Measurements from ENCODE around the gene ARTN. TPM values are rescaled to one million over a fixed set of nuclear protein-coding genes. Genes with fewer than 3 reads are reported as not detected.

ARTN gene
- total RNA-seq, 2 experiments from 2014 or later = 0.26 to 0.48 TPM

- no peaks in the 10 kb centered on the region for H3K9me3 Mint-ChIP-seq (ENCODE audit: low read depth)
- peak; percentile 31 for ATAC-seq
- ChIA-PET POLR2A (no interaction called here), CTCF (no interaction called here)
- peaks cover 5% of the 10 kb centered on the region for H3K27me3 Mint-ChIP-seq
- peak overlapping the region; percentile 76 for H3K27ac Mint-ChIP-seq
- peak overlapping the region; percentile 84 for H3K4me3 Mint-ChIP-seq
- peaks cover 36% of the 10 kb centered on the region for H3K4me1 Mint-ChIP-seq
- peak; percentile 52 for DNase-seq
- peaks cover 42% of the 10 kb centered on the region for H3K36me3 Mint-ChIP-seq (ENCODE audit: low read depth)
- intact Hi-C loops (cut with DNase I, micrococcal nuclease) = loop anchor here in 1 of 2 experiments (1.0 to 5.0 kb wide), 4 partner anchors 51 to 527 kb away; partner anchors contain the start of genes DMAP1, HYI and ST3GAL3
Measured at GRCh38 chr1:43979528-43980254, 46.1 kb downstream of the ARTN start.

- no peak for DNase-seq
- intact Hi-C loops (cut with DNase I, micrococcal nuclease) = no loop called here
- H3K27ac Mint-ChIP-seq = peak overlapping the region; percentile 20
- no peak for ATAC-seq
- H3K27me3 Mint-ChIP-seq = peaks cover 5% of the 10 kb centered on the region
- CTCF ChIA-PET = no interaction called here
- peaks cover 36% of the 10 kb centered on the region for H3K4me1 Mint-ChIP-seq
- H3K9me3 Mint-ChIP-seq (ENCODE audit: low read depth) = no peaks in the 10 kb centered on the region
- H3K4me3 Mint-ChIP-seq = peak overlapping the region; percentile 84
- POLR2A ChIA-PET = no interaction called here
- peaks cover 43% of the 10 kb centered on the region for H3K36me3 Mint-ChIP-seq (ENCODE audit: low read depth)
Measured at GRCh38 chr1:43980255-43981134, 46.9 kb downstream of the ARTN start.

GRCh38 chr1:43981135-43981491 lies 47.5 kb downstream of the ARTN start:
- H3K4me3 Mint-ChIP-seq = no peak overlapping the region
- H3K27me3 Mint-ChIP-seq = peaks cover 5% of the 10 kb centered on the region
- H3K27ac Mint-ChIP-seq = no peak overlapping the region
- DNase-seq (no peak), ATAC-seq (no peak)
- peaks cover 47% of the 10 kb centered on the region for H3K36me3 Mint-ChIP-seq (ENCODE audit: low read depth)
- intact Hi-C loops (cut with DNase I, micrococcal nuclease) = no loop called here
- CTCF ChIA-PET = no interaction called here
- POLR2A ChIA-PET = no interaction called here
- peaks cover 31% of the 10 kb centered on the region for H3K4me1 Mint-ChIP-seq
- H3K9me3 Mint-ChIP-seq (ENCODE audit: low read depth) = no peaks in the 10 kb centered on the region

- POLR2A ChIA-PET = no interaction called here
- ATAC-seq (no peak), DNase-seq (no peak)
- CTCF ChIA-PET = no interaction called here
- Mint-ChIP-seq H3K9me3 (ENCODE audit: low read depth) (no peaks in the 10 kb centered on the region), H3K27me3 (peaks cover 5% of the 10 kb centered on the region), H3K36me3 (ENCODE audit: low read depth) (peaks cover 42% of the 10 kb centered on the region), H3K4me3 (no peak overlapping the region), H3K27ac (no peak overlapping the region), H3K4me1 (peaks cover 26% of the 10 kb centered on the region)
- intact Hi-C loops (cut with DNase I, micrococcal nuclease) = no loop called here
Measured at GRCh38 chr1:43981636-43982035, 48.0 kb downstream of the ARTN start.

- DNase-seq (no peak), ATAC-seq (no peak)
- H3K27me3 Mint-ChIP-seq = peaks cover 5% of the 10 kb centered on the region
- intact Hi-C loops (cut with DNase I, micrococcal nuclease) = no loop called here
- peaks cover 20% of the 10 kb centered on the region for H3K4me1 Mint-ChIP-seq
- H3K9me3 Mint-ChIP-seq (ENCODE audit: low read depth) = no peaks in the 10 kb centered on the region
- ChIA-PET POLR2A (no interaction called here), CTCF (no interaction called here)
- H3K4me3 Mint-ChIP-seq = no peak overlapping the region
- H3K36me3 Mint-ChIP-seq (ENCODE audit: low read depth) = peaks cover 36% of the 10 kb centered on the region
- no peak overlapping the region for H3K27ac Mint-ChIP-seq
Measured at GRCh38 chr1:43982241-43982640, 48.6 kb downstream of the ARTN start.

- Mint-ChIP-seq H3K4me1 (peaks cover 15% of the 10 kb centered on the region), H3K27me3 (peaks cover 5% of the 10 kb centered on the region), H3K4me3 (no peak overlapping the region), H3K27ac (no peak overlapping the region), H3K9me3 (ENCODE audit: low read depth) (no peaks in the 10 kb centered on the region), H3K36me3 (ENCODE audit: low read depth) (peaks cover 30% of the 10 kb centered on the region)
- ATAC-seq (no peak), DNase-seq (no peak)
- ChIA-PET POLR2A (no interaction called here), CTCF (no interaction called here)
- intact Hi-C loops (cut with DNase I, micrococcal nuclease) = no loop called here
Measured at GRCh38 chr1:43982808-43983207, 49.2 kb downstream of the ARTN start.

GRCh38 chr1:43983253-43983899 lies 49.8 kb downstream of the ARTN start:
- ATAC-seq (no peak), DNase-seq (no peak)
- Mint-ChIP-seq H3K4me3 (no peak overlapping the region), H3K36me3 (ENCODE audit: low read depth) (peaks cover 24% of the 10 kb centered on the region), H3K4me1 (peaks cover 10% of the 10 kb centered on the region), H3K9me3 (ENCODE audit: low read depth) (no peaks in the 10 kb centered on the region), H3K27ac (no peak overlapping the region), H3K27me3 (peaks cover 5% of the 10 kb centered on the region)
- POLR2A ChIA-PET = no interaction called here
- CTCF ChIA-PET = interaction anchor here (0.5 kb wide), 1 partner anchor 182 kb away, joined by 4 read pairs; no protein-coding TSS in a partner anchor
- intact Hi-C loops (cut with DNase I, micrococcal nuclease) = no loop called here

- POLR2A ChIA-PET = no interaction called here
- CTCF ChIA-PET = interaction anchor here (0.7 kb wide), 1 partner anchor 1609 kb away, joined by 3 read pairs; no protein-coding TSS in a partner anchor
- intact Hi-C loops (cut with DNase I, micrococcal nuclease) = no loop called here
- no peak overlapping the region for H3K4me3 Mint-ChIP-seq
- no peak overlapping the region for H3K27ac Mint-ChIP-seq
- H3K9me3 Mint-ChIP-seq (ENCODE audit: low read depth) = no peaks in the 10 kb centered on the region
- DNase-seq (no peak), ATAC-seq (no peak)
- peaks cover 4% of the 10 kb centered on the region for H3K27me3 Mint-ChIP-seq
- peaks cover 6% of the 10 kb centered on the region for H3K4me1 Mint-ChIP-seq
- H3K36me3 Mint-ChIP-seq (ENCODE audit: low read depth) = peaks cover 18% of the 10 kb centered on the region
Measured at GRCh38 chr1:43984855-43985254, 51.3 kb downstream of the ARTN start.

GRCh38 chr1:43985984-43986595 lies 52.5 kb downstream of the ARTN start:
- peaks cover 3% of the 10 kb centered on the region for H3K4me1 Mint-ChIP-seq
- H3K4me3 Mint-ChIP-seq = no peak overlapping the region
- DNase-seq (no peak), ATAC-seq (no peak)
- intact Hi-C loops (cut with DNase I, micrococcal nuclease) = no loop called here
- POLR2A ChIA-PET = no interaction called here
- CTCF ChIA-PET = no interaction called here
- no peaks in the 10 kb centered on the region for H3K9me3 Mint-ChIP-seq (ENCODE audit: low read depth)
- no peaks in the 10 kb centered on the region for H3K27me3 Mint-ChIP-seq
- no peak overlapping the region for H3K27ac Mint-ChIP-seq
- H3K36me3 Mint-ChIP-seq (ENCODE audit: low read depth) = peaks cover 13% of the 10 kb centered on the region

GRCh38 chr1:43986712-43987111 lies 53.1 kb downstream of the ARTN start:
- DNase-seq (no peak), ATAC-seq (no peak)
- no peaks in the 10 kb centered on the region for H3K9me3 Mint-ChIP-seq (ENCODE audit: low read depth)
- POLR2A ChIA-PET = no interaction called here
- H3K4me3 Mint-ChIP-seq = no peak overlapping the region
- CTCF ChIA-PET = interaction anchor here (0.6 kb wide), 1 partner anchor 336 kb away, joined by 3 read pairs; no protein-coding TSS in a partner anchor
- H3K4me1 Mint-ChIP-seq = peaks cover 3% of the 10 kb centered on the region
- peaks cover 13% of the 10 kb centered on the region for H3K36me3 Mint-ChIP-seq (ENCODE audit: low read depth)
- no peak overlapping the region for H3K27ac Mint-ChIP-seq
- intact Hi-C loops (cut with DNase I, micrococcal nuclease) = no loop called here
- no peaks in the 10 kb centered on the region for H3K27me3 Mint-ChIP-seq
